Measurements from ENCODE around the gene METTL22. TPM values are rescaled to one million over a fixed set of nuclear protein-coding genes. Genes with fewer than 3 reads are reported as not detected.

Gene METTL22
- total RNA-seq, 4 donors from 2014 or later = 30.0 to 71.0 (median 53.9) TPM

DNA sequence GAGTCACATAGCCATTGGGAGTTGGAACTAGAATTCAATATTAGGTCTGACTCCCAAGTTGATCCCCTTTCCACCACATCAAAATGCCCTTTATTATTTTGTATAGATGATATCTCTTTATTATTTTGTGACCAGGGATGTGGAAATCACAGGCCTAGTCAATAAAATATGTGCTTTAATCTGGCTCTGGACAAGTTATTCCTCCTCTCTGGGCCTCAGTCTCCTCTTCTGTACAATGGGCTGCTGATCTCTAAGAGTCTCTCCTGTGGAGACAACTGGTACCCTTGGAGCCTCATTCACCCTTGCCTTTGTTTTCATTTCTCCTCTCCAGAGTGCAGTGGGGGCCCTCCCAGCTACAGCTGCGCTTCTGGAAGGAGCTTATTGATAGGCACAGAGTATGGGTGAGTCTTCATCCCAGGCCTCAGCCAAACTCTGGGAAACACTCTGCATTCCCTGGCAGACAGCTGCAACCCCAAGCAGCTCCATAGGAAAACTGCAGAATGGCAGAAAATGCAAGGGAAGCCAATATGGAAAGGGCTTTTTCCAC, 48.6 kb downstream of the METTL22 start:
- peaks cover 4 to 6% (median 5%) of the 10 kb centered on the region in 4 donors for H3K4me1 ChIP-seq
- intact Hi-C loops (cut with DNase I; ENCODE audit: low total_unique reads) (no loop called here), in situ Hi-C loops (cut with MboI; ENCODE audit: low pct_ligation_motif_present in 1 of 4, low pct_unique_long_range_greater_than_20kb in 1 of 4, low sequenced_read_pairs in 3 of 4) (loop anchor here (5.0 to 25.0 kb wide), 6 partner anchors 115 to 467 kb away; partner anchors contain the start of genes LITAFD (in 1 of the 4), PMM2 (in 1 of the 4) and TMEM186 (in 1 of the 4))
- no peak overlapping the region for H3K27ac ChIP-seq
- H3K4me3 ChIP-seq = no peak overlapping the region
- no peaks in the 10 kb centered on the region for H3K9me3 ChIP-seq
- TF ChIP-seq EP300 (IDR thresholded peaks at IDR 0.05; ENCODE audit: low read depth) = no peak
- no peak for TF ChIP-seq CTCF (IDR thresholded peaks at IDR 0.05)
- no peak for TF ChIP-seq POLR2AphosphoS5 (IDR thresholded peaks at IDR 0.05)
- no peak for TF ChIP-seq POLR2A (IDR thresholded peaks at IDR 0.05)
- no peaks in the 10 kb centered on the region for H3K27me3 ChIP-seq
- WGBS, 2 donors (ENCODE audit: low coverage in 1 of 2) = 88% methylated on average over 1 of the region's 1 CpG; no CpG with 5 or more reads in 1 of the 2 donors
- no peaks in the 10 kb centered on the region for H3K36me3 ChIP-seq
- no peak for DNase-seq

DNA sequence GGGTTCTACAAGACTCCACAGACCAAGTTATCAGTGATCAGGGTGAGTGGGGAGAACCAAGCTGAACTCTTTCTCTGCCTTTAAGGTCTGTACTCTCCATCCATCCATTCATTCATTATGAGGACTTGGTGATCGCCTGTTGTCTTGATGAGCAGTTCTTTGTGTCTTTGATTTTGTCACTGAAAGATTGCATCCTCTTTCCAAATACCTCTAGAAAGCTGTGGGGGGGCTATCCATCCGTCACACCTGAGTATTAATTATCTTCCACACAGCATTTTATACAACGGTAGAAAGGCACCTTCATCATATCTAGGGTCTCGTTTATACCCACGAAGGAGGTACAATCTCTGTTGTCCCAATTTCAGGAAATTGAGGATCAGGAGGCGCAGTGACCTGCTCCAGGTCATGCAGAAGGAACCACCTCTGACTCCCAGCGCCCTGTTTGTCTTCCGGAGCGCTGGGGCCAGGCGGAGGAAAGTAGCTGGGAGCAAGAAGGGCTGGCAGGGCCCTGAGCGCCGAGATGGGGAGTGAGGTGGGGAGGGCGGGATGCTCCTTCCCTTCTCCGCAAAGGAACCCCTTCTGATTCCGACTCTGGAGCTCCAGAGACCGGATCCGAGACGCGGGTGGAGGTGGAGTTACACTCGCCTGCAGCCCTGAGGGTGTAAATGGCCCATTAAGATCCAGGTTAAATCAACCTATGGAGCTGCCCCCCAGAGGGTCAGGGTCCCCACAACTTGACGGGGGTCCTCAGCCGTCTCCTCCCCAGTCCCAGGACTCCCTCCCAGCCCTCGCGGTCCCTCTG, 52.3 kb downstream of the METTL22 start:
- no peak for DNase-seq
- Histone ChIP-seq H3K27me3 (no peaks in the 10 kb centered on the region), H3K4me1 (peaks cover 5 to 9% (median 7%) of the 10 kb centered on the region in 4 donors), H3K4me3 (peak overlapping the region; percentile 30 to 91 (median 60)), H3K27ac (peak overlapping the region; percentile 44 to 61 (median 52)), H3K9me3 (no peaks in the 10 kb centered on the region), H3K36me3 (no peaks in the 10 kb centered on the region)
- TF ChIP-seq EP300 (IDR thresholded peaks at IDR 0.05; ENCODE audit: low read depth) = no peak
- TF ChIP-seq POLR2A (IDR thresholded peaks at IDR 0.05) = no peak
- WGBS, 2 donors (ENCODE audit: low coverage in 1 of 2) = 27% methylated on average over 20 of the region's 24 CpGs; no CpG with 5 or more reads in 1 of the 2 donors
- in situ Hi-C loops (cut with MboI; ENCODE audit: low pct_ligation_motif_present in 1 of 4, low pct_unique_long_range_greater_than_20kb in 1 of 4, low sequenced_read_pairs in 3 of 4) = loop anchor here (5.0 to 25.0 kb wide), 6 partner anchors 111 to 463 kb away; partner anchors contain the start of genes LITAFD (in 1 of the 4), PMM2 (in 1 of the 4) and TMEM186 (in 1 of the 4)
- intact Hi-C loops (cut with DNase I; ENCODE audit: low total_unique reads) = no loop called here

DNA sequence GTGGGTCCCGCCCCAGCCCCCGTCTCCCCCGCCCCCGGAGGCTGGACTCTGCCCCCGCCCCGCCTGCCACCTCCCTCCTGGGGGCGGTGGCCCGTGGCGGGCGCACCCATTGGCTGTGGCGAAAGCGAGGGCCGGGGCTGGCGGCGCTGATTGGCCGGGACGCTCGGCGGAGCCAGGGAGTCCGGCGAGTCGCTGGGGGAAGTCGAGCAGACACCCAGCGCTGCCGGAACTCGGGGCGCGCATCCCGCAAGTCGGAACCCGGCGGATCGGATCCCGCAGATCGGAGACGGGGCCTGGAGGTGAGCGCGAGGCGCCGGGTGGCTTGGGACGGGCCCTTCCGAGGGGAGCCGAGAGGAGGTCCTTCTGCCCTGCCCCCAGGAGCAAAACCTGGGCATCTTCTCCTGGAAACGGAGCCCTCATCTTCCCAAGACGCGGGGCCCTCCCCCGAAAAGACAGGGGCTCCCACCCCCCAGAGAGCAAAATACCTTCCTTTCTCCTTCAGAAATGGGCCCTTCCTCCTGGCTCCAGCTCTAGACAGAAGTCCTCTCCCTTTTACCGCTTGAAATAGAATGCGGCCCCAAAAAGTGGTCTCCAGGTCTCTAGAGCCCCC, 53.0 kb downstream of the METTL22 start, which contains the start of gene ABAT:
Gene ABAT, plus strand, starts transcription at position 205 of the 610 bp plus-strand sequence. CDS start 61,123 bp downstream, outside the sequence.
- Histone ChIP-seq H3K9me3 (no peaks in the 10 kb centered on the region), H3K27ac (peak within 1 kb of the TSS; percentile 51 to 67 (median 58)), H3K36me3 (no peaks in the 10 kb centered on the region), H3K4me3 (peak within 1 kb of the TSS; percentile 49 to 91 (median 60)), H3K4me1 (peaks cover 5 to 9% (median 7%) of the 10 kb centered on the region in 4 donors), H3K27me3 (no peaks in the 10 kb centered on the region)
- TF ChIP-seq POLR2A (IDR thresholded peaks at IDR 0.05) = peak; percentile 66
- TF ChIP-seq CTCF (IDR thresholded peaks at IDR 0.05) = no peak
- TF ChIP-seq POLR2AphosphoS5 (IDR thresholded peaks at IDR 0.05) = peak; percentile 55 to 83 (median 69)
- TF ChIP-seq EP300 (IDR thresholded peaks at IDR 0.05; ENCODE audit: low read depth) = no peak
- WGBS, 2 donors (ENCODE audit: low coverage in 1 of 2) = 4 to 60% methylated on average over 1 to 36 of the region's 49 CpGs
- peak; percentile 94 for DNase-seq
- intact Hi-C loops (cut with DNase I; ENCODE audit: low total_unique reads) = no loop called here
- in situ Hi-C loops (cut with MboI; ENCODE audit: low pct_ligation_motif_present in 1 of 4, low pct_unique_long_range_greater_than_20kb in 1 of 4, low sequenced_read_pairs in 3 of 4) = loop anchor here (5.0 to 25.0 kb wide), 6 partner anchors 110 to 463 kb away; partner anchors contain the start of genes LITAFD (in 1 of the 4), PMM2 (in 1 of the 4) and TMEM186 (in 1 of the 4)

DNA sequence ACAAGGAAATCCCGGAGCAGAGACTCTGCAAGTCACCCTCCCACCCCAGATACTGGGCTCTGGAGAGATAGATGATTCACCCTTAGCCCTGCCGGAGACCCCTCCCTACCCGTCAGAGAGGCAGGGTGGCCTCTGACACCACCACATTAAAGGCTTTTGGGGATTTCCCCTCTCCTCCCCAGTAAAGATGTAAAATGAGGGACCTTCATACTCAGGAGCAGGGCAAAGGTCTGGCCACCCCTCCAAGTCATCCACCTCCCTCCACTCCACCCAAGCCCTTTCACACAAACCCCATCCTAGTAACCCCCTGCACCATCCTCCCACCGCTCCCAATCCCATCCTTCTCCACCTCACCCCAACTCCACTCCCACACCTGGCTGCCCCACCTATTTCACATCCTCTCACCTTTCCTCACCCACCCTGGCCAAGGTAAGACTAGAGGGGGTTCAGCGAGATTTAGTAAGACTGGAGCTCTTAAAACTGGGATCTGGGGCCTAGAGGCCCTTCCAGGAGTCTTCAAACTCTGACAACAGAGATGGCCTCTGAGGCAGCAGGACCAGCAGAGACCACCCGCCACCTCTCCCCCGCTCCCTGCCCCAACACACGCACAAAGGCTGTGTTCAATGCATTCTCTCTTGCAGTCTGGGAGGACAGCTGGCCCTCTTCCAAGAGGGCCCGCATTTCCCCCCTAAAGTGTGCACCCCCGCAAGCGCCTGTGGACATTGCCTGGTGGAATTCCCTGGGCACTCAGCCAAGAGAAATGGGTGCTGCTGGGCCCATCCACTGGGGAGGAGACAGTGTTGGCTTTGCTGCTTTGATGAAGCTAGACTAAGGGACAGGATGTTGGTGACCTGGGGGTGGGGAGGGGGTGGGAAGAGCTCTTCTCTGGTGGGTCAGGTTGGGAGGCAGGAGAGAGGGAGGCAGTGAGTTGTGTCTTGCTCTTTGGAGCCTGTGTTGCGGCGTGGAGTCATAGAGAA, 54.0 kb downstream of the METTL22 start:
- Histone ChIP-seq H3K4me1 (peaks cover 5 to 9% (median 7%) of the 10 kb centered on the region in 4 donors), H3K9me3 (no peaks in the 10 kb centered on the region), H3K4me3 (peak overlapping the region in 2 of 4 donors; percentile 64 to 91), H3K36me3 (no peaks in the 10 kb centered on the region), H3K27ac (no peak overlapping the region), H3K27me3 (no peaks in the 10 kb centered on the region)
- no peak for TF ChIP-seq CTCF (IDR thresholded peaks at IDR 0.05)
- in situ Hi-C loops (cut with MboI; ENCODE audit: low pct_ligation_motif_present in 1 of 4, low pct_unique_long_range_greater_than_20kb in 1 of 4, low sequenced_read_pairs in 3 of 4) (loop anchor here in 2 of 4 donors (10.0 to 25.0 kb wide), 3 partner anchors 109 to 462 kb away; partner anchors contain the start of genes PMM2 (in 1 of the 2) and TMEM186 (in 1 of the 2)), intact Hi-C loops (cut with DNase I; ENCODE audit: low total_unique reads) (no loop called here)
- DNase-seq = no peak
- WGBS, 2 donors (ENCODE audit: low coverage in 1 of 2) = 60 to 73% methylated on average over 6 to 13 of the region's 13 CpGs

All from transverse colon (tissue), 4 donors.